Measurements from ENCODE around the gene CAVIN1. TPM values are rescaled to one million over a fixed set of nuclear protein-coding genes. Genes with fewer than 3 reads are reported as not detected.
"Not testable (repeated sequence)": the region's sequence is repeated elsewhere in the genome, so short reads cannot be mapped to it uniquely, and the experiment has no call there.

CAVIN1 gene
- total and polyA plus RNA-seq, 2 experiments from 2014 or later, result 47.7 to 61.3 TPM

GRCh38 chr17:42363231-42363630 is 59.8 kb downstream of the CAVIN1 start:
- Histone ChIP-seq H3K36me3 (no peaks in the 10 kb centered on the region), H3K27me3 (no peaks in the 10 kb centered on the region), H3K4me1 (ENCODE audit: low read depth) (peaks cover 19% of the 10 kb centered on the region), H3K4me3 (no peak overlapping the region), H3K9me3 (ENCODE audit: low read depth) (no peaks in the 10 kb centered on the region), H3K27ac (no peak overlapping the region)
- TF ChIP-seq CTCF (IDR thresholded peaks at IDR 0.05; ENCODE audit: low read depth, low read length), result no peak
- DNase-seq (ENCODE audit: low read depth in 1 of 2, low spot score in 1 of 2), result no peak

DNA sequence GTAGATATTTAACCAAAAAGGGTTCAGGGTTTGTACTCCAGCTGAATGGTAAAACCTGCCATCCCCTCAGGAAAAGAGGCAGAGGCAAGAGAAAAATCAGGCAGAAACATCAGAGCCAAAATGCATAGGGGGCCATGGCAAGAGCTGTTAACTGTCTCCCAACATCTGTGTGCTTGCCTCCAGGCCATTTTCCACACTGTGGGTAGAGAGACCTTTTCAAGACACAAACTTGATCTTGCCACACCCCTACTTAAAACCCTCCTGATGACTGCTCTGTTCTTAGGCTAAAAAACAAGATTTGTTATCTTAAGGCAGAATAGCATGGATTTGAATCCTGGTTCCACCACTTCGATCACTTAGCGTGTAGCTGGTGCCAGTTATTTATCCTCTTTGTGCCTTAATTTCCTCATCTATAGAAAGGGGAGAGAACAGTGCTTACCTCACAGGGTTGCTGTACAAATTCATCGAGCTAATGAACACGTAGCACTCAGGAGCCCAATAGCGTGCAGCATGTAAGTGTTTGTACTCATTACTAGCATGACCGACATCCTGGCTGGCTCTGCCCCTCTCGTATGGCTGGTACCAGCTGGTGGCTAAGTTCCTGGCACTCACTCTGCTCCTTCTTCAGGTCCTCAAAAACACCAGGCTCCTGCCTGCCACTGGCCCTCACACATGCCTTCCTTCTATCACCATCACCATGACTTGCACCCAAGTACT is 60.7 kb downstream of the CAVIN1 start:
- no peaks in the 10 kb centered on the region for H3K36me3 ChIP-seq
- TF ChIP-seq CTCF (IDR thresholded peaks at IDR 0.05; ENCODE audit: low read depth, low read length), result no peak
- peaks cover 11% of the 10 kb centered on the region for H3K4me1 ChIP-seq (ENCODE audit: low read depth)
- no peaks in the 10 kb centered on the region for H3K27me3 ChIP-seq
- no peak overlapping the region for H3K4me3 ChIP-seq
- DNase-seq (ENCODE audit: low read depth in 1 of 2, low spot score in 1 of 2), result no peak
- peak overlapping the region; percentile 7 for H3K27ac ChIP-seq
- no peaks in the 10 kb centered on the region for H3K9me3 ChIP-seq (ENCODE audit: low read depth)

GRCh38 chr17:42361781-42362186 is 61.3 kb downstream of the CAVIN1 start:
- Histone ChIP-seq H3K4me3 (no peak overlapping the region), H3K36me3 (no peaks in the 10 kb centered on the region), H3K27ac (peak overlapping the region; percentile 7), H3K27me3 (no peaks in the 10 kb centered on the region), H3K4me1 (ENCODE audit: low read depth) (peaks cover 10% of the 10 kb centered on the region), H3K9me3 (ENCODE audit: low read depth) (no peaks in the 10 kb centered on the region)
- DNase-seq (ENCODE audit: low read depth in 1 of 2, low spot score in 1 of 2), result no peak
- TF ChIP-seq CTCF (IDR thresholded peaks at IDR 0.05; ENCODE audit: low read depth, low read length), result no peak

GRCh38 chr17:42360388-42360787 is 62.7 kb downstream of the CAVIN1 start:
- not testable (repeated sequence) for H3K36me3 ChIP-seq; H3K27me3 ChIP-seq; DNase-seq (ENCODE audit: low read depth in 1 of 2, low spot score in 1 of 2); H3K27ac ChIP-seq; H3K4me1 ChIP-seq (ENCODE audit: low read depth); H3K9me3 ChIP-seq (ENCODE audit: low read depth); H3K4me3 ChIP-seq

- H3K27ac ChIP-seq, result no peak overlapping the region
- no peaks in the 10 kb centered on the region for H3K9me3 ChIP-seq (ENCODE audit: low read depth)
- H3K36me3 ChIP-seq, result no peaks in the 10 kb centered on the region
- no peak for DNase-seq (ENCODE audit: low read depth in 1 of 2, low spot score in 1 of 2)
- no peak overlapping the region for H3K4me3 ChIP-seq
- peaks cover 5% of the 10 kb centered on the region for H3K4me1 ChIP-seq (ENCODE audit: low read depth)
- H3K27me3 ChIP-seq, result no peaks in the 10 kb centered on the region
- no peak for TF ChIP-seq CTCF (IDR thresholded peaks at IDR 0.05; ENCODE audit: low read depth, low read length)
These were observed 63.9 kb downstream of the CAVIN1 start for GRCh38 chr17:42359133-42359532.

- no peak for TF ChIP-seq CTCF (IDR thresholded peaks at IDR 0.05; ENCODE audit: low read depth, low read length)
- no peak for DNase-seq (ENCODE audit: low read depth in 1 of 2, low spot score in 1 of 2)
- Histone ChIP-seq H3K27me3 (no peaks in the 10 kb centered on the region), H3K4me1 (ENCODE audit: low read depth) (peaks cover 5% of the 10 kb centered on the region), H3K36me3 (no peaks in the 10 kb centered on the region), H3K4me3 (no peak overlapping the region), H3K27ac (no peak overlapping the region), H3K9me3 (ENCODE audit: low read depth) (no peaks in the 10 kb centered on the region)
These were observed 64.6 kb downstream of the CAVIN1 start for GRCh38 chr17:42358434-42358833.
